ENCODE measurements around the gene DDX11.
"Not testable (repeated sequence)": the region's sequence is repeated elsewhere in the genome, so short reads cannot be mapped to it uniquely, and the experiment has no call there.

The DDX11 gene

GRCh38 chr12:31070971-31071740, 2.5 kb upstream of the DDX11 start:
- DNase-seq: not testable (repeated sequence)

GRCh38 chr12:31072962-31073361, 698 bp upstream of the DDX11 start:
- not testable (repeated sequence) for DNase-seq

DNA sequence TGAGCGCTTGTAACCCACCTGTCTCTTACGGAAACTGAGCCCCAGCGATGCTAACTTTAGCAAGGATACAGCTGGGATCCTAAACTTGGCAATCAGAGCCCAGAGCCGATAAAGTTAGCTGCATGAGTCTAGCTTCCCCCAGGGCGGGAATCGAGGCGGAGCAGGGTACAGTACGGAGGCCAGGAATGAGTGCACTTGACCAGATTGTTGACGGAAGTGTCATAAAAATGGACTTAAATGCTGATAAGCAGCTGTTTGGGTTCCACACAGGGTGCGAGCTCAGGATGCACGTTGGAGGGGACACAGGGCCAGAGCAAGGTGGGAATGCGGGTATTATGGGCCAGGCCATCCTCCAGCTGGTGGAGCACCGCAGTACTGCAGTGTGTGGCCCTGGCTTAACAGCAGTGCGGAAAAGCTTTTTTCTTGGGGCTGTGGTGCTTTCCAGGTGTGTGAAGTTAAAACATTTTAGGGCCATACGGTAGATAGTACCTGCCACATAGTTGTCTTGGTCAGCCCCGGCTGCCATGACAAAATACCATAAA, 744 bp downstream of the DDX11 start:
- not testable (repeated sequence) for DNase-seq

DNA sequence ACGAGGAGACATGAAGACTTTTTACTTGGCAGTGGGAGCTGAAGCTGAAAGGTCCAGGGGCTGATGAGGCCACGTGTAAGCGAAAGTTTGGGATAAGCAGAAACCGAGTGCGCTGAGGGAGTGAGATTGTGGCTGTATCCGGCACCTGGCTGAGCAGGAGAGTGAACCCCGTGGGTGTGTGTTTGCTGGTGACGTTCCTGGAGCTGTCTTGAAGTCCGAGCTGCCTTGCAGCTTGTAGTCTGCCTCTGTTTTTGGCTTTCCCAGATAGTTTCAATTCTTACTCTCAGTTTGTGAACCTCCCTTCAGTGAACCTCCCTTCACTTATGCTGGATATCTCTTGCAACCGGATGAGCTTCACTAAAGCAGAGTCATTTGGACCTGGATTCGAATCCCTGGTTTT, 2.5 kb downstream of the DDX11 start:
- not testable (repeated sequence) for DNase-seq

DNA sequence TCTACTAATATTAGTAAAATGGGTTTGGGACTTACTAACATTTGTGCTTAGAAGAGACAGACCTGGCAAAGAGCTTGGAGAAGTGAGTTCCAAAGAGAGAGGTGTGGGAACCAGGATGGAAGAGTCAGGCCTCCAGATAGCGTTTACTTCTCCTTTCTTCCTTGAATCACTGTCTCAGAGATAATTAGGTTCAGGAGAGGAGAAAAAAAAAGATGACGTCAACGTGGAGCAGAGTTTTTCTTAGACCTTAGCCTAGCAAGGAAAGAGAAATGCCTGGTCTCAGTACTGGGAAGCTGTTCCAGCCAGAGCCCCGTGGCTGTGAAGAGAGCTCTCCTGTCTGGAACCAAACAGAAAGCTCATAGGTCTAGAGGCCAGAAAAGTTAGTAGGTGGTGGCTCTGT, 3.4 kb downstream of the DDX11 start:
- DNase-seq: not testable (repeated sequence)

- DNase-seq: not testable (repeated sequence)
These were observed 4.3 kb downstream of the DDX11 start for GRCh38 chr12:31077998-31078397.

GRCh38 chr12:31079421-31079820, 5.8 kb downstream of the DDX11 start:
- DNase-seq: not testable (repeated sequence)

DNA sequence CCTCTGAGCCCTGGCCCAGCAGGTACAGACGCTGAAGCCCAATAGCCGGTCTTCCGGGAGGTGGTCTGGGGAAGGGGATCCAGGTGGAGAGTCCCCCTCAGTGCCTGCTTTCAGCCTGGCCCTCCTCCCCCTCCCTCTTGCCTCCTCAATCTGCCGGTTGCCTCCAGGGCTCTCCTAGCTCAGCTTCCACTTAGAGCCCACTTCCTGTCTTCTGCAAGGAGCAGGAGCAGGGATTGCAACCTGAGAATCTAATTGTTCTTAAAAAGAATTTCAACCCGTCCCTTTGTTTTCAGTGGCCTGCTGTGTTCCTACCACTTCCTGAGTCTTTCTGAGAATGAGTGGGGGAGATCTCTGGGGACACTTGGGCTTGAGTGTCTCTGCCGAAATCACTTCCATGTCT, 6.6 kb downstream of the DDX11 start:
- DNase-seq: peak; percentile 24

GRCh38 chr12:31081274-31081673, 7.6 kb downstream of the DDX11 start:
- not testable (repeated sequence) for DNase-seq

DNA sequence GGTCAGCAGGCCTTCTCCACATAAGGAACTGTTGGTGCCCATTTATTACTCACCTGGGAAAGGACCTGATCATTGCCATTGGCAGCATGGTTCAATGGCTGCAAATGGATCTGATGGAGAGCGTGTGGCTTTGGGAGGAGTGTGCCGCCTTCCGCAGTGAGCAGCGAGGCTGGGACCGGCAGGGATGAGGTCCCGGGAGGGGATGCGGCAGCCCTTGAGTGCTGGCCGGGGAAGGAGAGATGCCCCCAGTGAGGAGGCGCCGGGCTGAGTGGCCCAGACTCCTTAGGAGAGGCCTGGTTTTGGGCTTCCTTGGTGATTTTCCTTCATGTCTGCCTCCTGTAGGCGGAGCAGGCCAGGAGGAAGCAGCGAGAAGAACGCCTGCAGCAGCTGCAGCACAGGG, 10.6 kb downstream of the DDX11 start:
- DNase-seq: not testable (repeated sequence)

DNA sequence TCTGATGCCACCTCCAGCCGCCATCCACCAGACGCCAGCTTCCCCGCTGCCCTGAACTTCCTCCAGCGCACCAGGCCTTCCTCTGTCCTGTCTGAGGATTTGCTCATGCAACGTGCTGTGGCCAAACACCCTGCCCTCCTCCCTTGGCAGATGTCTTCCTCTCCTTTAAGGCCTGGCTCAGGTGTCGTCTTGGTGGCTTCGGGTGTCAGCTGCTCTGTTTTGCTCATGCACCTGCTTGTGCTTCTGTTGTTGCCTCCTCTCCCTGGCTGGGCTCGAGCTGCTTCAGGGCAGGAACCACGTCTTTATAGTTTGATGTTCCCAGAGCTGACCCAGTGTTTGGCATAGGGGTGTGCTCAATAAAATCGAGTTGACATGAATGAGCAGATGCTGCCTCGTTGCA, 12.4 kb downstream of the DDX11 start:
- DNase-seq: not testable (repeated sequence)

- DNase-seq: not testable (repeated sequence)
These were observed 13.8 kb downstream of the DDX11 start for GRCh38 chr12:31087486-31087885.

GRCh38 chr12:31087956-31088355, 14.3 kb downstream of the DDX11 start:
- DNase-seq: not testable (repeated sequence)

- DNase-seq: no peak
These were observed 15.4 kb downstream of the DDX11 start for GRCh38 chr12:31089072-31089471.

GRCh38 chr12:31091629-31092028, 18.0 kb downstream of the DDX11 start:
- DNase-seq: not testable (repeated sequence)

- not testable (repeated sequence) for DNase-seq
These were observed 19.1 kb downstream of the DDX11 start for GRCh38 chr12:31092718-31093117.

GRCh38 chr12:31095080-31095860, 21.6 kb downstream of the DDX11 start:
- DNase-seq: not testable (repeated sequence)

GRCh38 chr12:31096251-31097065, 22.8 kb downstream of the DDX11 start:
- DNase-seq: not testable (repeated sequence)

DNA sequence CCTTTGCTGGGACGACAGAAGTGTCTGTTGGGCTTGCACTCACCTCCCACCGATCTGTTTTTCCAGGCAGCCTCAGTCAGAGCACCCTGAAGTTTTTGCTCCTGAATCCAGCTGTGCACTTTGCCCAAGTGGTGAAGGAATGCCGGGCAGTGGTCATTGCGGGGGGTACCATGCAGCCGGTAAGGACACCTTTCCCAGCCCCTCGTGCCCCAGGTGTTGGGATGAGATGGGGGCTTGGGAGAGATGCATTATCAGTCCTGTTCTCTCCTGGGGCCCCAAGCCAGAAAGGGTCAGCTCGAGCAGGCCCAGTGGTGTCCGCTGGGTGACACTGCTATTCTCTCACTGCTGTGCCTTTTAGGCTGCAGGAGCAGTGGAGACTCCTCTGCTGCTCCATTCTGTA, 24.2 kb downstream of the DDX11 start:
- not testable (repeated sequence) for DNase-seq

DNA sequence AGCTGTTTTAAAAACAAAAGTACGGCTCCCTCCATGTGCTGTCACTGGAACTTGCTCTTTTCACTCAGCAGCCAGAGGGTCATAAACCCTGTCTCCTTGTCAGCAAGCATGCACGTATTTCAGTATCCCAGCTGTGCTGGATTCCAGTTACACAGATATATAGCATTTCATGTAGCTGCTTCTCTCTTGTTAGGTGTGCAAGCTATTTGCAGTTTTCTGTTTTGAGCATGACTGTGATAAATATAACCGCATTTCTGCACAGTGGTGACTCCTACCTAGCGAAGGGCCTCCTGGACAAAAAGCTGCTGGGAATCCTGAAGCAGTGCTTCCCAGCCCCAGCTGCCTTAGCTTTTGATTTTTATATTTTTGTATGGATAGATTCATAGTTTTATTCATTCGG, 24.7 kb downstream of the DDX11 start:
- not testable (repeated sequence) for DNase-seq

DNA sequence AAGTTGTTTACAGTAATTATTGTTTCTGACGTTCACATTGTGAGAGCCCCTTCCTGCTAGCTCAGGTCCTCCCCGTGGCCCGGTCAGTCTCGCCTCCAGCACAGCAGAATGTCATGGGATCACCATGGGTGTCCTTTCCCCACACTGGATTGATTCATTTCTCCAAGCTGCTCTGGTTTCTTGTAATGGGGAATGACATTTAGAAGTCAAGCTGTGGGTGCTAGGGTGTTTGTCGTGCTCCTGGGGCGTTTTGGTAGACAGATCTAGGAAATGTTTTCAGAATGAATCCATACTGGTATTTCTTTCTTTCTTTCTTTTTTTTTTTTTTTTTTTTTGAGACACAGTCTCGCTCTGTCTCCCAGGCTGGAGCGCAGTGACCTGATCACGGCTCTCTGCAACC, 25.1 kb downstream of the DDX11 start:
- DNase-seq: not testable (repeated sequence)

- DNase-seq: not testable (repeated sequence)
These were observed 25.8 kb downstream of the DDX11 start for GRCh38 chr12:31099434-31099833.
